ENCODE data around the gene TMEM256. TPM values are rescaled to one million over a fixed set of nuclear protein-coding genes. Genes with fewer than 3 reads are reported as not detected.
A peak's percentile ranks its signal among the peaks of the same experiment; 100 is the strongest.

The TMEM256 gene
- total RNA-seq, 1 donor from 2014 or later: 92.8 TPM

DNA sequence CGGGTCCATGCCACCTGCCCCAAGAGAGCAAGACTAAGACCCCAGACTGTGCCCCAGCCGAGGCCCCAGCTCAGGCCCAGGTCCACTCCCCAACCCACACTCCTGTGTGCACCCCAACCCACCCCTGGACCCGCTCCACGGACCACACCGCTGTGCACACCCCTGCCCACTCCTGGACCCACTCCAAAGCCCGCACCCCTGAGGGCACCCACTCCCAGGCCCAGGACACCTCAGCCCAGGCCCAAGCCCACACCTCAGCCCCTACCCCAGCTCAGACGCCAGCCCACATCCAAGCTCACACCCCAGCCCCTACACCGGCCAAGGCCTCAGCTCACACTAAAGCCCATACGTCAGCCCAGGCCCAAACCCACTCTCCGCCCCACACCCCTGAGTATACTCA is 25.8 kb upstream of the TMEM256 start:
- ATAC-seq: peak; percentile 5

DNA sequence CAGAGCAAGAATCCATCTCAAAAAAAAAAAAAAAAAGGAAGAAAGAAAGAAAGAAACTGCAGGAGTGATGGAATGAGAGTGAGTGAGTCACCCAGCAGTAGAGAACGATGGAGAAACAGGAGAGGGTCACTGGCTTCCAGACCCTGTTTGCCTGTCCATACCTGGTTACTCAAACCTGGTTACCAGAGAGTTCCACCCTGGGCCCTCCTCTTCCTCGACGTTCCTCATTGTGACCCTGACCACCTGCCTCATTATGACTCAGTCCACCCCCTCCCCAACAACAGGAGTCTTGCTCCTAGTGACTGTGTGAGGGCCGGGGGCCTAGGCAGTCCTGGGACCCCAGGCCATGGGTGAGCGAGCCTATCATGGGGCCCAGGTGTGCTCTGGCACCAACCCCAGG is 24.7 kb upstream of the TMEM256 start, which contains the start of gene SPEM3:
Gene SPEM3, plus strand, starts transcription at position 301 of the 400 bp plus-strand sequence. Its CDS starts 46 bp downstream, at position 347.
- ATAC-seq: no peak

DNA sequence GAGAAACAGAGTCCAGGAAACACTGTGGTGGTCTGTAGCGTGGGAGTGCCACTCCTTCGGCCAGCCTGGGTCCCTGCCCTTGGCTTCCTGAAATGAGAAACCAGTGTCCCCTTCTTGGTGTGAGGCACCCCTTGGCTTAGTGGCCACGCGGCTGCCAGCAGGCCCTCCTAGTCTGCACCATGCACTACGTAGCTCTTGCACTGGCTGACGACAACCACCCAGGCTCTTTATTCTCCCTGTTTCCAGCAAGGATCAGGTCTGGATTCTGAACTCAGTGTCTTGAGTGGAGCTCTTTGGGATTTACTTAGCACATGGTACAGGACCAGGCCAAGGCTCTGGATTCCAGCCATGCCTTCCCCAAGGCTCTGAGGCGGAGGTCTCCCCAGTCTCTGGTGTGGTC is 23.7 kb upstream of the TMEM256 start:
- ATAC-seq: no peak

DNA sequence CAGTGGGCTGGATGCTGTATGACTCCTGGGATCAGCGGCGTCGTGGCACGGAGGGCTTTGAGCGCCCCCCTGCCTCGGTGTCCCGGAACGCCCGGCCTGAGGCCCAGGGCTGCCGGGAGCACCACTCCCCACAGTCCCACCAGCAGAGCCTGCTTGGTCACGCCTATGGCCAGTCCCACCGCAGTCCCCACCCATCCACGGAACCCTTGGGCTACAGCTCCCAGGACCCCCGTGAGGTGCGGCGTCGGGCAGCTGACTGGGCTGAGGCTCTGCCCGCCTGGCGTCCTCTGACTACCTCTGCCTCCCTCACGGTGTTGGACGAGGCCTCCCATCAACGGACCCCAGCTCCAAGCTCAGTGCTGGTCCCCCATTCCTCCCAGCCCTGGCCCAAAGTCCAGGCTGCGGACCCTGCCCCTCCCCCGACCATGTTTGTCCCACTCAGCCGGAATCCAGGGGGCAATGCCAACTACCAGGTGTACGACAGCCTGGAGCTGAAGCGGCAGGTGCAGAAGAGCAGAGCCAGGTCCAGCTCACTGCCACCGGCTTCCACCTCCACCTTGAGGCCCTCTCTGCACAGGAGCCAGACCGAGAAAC is 23.1 kb upstream of the TMEM256 start:
- ATAC-seq: peak; percentile 11

DNA sequence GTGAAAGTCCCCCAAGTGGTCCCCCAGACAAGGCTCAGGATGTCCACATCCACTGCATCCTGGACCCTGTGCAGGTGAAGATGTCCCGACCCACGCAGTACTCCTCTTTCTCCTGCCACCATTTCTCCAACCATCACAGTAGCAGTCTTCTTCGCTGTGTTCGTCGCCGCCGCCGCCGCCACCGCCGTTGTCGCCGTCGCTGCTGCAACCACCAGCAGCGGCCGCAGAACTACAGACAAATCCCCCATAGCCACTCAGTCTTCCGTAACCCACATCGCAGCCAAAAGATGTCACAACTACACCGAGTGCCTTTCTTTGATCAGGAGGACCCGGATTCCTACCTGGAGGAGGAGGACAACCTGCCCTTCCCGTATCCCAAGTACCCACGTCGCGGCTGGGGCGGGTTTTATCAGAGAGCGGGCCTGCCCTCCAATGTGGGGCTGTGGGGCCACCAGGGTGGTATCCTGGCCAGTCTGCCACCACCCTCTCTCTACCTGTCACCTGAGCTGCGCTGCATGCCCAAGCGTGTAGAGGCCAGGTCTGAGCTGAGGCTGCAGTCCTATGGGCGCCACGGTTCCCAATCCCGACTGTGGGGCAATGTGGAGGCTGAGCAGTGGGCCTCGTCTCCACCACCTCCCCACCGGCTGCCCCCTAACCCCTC is 22.4 kb upstream of the TMEM256 start:
- ATAC-seq: no peak

DNA sequence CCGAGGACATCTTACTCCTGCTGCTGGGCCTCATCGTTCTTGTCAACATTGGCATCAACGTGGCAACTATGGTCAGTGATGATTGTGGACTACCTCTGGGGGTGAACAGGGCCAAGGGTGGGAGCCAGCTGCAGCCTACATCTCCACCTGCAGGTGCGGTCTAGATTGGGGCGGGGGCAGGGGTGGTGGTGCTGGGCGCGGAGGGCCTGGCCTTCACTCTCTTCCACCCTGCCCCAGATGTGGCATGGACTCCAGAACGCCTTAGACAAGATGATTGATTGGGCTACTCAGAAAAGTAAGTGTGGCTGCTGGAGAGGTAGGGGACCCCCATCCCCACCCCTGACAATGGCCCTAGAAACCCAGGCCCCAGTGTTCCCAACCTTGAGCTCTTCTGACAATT is 21.9 kb upstream of the TMEM256 start:
- no peak for ATAC-seq

DNA sequence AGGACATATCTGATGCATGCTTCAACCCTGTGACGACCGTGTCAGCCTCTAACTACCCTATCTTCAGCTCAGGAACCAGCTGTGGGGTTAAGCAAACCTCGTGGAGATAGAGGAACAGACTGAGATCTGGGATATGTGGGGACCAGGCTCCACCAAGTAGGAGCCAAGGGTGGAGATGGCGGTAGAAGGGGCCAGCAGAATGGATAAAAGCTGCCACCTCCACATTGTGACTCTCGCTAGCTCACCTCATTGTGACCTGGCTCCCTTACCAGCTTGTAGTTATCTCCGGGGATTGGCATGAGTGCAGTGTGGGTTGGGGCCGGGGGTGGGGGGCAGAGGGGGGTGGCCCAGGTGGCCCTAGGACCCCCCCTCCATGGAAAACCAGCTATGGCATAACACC is 21.4 kb upstream of the TMEM256 start, which contains the start of gene SPEM2:
Gene SPEM2, plus strand, starts transcription at position 301 of the 400 bp plus-strand sequence. Its CDS starts 73 bp downstream, at position 374.
- ATAC-seq: no peak

DNA sequence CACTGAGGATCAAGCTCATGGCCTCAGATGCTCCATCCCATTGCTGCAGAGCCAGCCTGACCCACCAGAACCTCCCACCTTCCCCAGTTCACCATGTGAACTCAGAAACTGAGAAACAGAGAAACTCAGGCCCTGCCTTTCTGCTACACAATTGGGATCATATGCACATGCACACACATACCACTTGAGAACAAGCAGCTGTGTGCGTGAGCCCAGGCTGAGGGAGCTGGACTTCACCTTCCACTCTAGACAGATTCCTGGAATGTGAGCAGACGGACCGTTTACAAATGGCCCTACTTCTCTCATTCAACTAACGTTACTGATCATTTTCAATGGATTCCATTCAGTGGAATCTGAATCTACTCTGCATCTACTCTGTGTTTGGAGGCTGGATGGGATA is 19.8 kb upstream of the TMEM256 start:
- no peak for ATAC-seq

DNA sequence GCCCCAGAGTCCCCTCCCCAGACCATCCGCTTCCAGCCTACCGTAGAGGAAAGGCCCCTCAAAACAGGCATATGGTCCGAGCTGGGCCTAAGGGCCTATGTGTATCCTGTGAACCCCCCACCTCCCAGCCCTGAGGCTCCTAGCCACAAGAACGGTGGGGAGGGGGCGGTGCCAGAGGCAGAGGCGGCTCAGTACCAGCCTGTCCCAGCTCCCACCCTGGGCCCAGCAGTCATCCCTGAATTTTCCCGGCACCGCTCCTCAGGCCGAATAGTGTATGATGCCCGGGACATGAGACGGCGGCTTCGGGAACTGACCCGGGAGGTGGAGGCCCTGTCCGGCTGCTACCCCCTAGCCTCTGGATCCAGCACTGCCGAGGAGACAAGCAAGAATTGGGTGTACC is 17.3 kb upstream of the TMEM256 start:
- no peak for ATAC-seq

DNA sequence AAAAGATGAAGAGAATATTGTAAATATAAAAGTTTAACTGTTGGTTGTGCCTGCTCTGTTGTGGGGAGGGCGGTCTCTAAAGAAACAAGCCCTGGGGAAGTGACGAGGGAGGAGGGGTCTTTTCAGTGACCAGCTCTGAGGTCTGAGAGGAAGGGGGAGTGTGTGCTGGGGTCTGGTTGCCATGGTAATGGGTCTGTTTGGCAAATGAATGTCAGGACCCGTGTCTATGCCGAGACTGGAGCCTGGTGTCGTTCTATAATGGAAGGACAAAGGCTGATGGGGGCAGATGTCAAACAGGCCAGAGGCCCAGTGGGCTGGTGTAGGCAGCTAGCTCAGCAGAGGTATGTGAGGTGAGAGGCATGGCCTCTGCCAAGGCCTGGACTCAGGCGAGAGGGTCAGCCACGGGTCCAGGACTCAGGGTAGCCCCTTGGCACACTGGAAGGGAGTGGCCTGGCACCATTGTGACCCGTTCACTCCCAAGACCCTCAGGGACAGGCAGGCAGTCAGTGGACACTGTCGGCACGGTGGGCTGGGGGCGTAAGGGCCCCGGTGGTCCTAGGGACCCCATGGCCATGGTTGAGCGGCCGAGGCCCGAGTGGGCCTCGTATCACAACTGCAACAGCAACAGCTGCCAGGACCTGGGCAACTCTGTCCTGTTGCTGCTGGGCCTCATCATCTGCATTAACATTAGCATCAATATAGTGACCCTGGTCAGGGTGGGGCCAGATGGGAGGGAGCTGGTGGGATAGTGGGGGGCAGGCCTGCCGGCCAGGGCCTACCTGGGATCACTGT is 16.1 kb upstream of the TMEM256 start, which contains the start of gene SPEM1:
Gene SPEM1, plus strand, starts transcription at position 506 of the 792 bp plus-strand sequence. Its CDS starts 61 bp downstream, at position 567.
- ATAC-seq: no peak

DNA sequence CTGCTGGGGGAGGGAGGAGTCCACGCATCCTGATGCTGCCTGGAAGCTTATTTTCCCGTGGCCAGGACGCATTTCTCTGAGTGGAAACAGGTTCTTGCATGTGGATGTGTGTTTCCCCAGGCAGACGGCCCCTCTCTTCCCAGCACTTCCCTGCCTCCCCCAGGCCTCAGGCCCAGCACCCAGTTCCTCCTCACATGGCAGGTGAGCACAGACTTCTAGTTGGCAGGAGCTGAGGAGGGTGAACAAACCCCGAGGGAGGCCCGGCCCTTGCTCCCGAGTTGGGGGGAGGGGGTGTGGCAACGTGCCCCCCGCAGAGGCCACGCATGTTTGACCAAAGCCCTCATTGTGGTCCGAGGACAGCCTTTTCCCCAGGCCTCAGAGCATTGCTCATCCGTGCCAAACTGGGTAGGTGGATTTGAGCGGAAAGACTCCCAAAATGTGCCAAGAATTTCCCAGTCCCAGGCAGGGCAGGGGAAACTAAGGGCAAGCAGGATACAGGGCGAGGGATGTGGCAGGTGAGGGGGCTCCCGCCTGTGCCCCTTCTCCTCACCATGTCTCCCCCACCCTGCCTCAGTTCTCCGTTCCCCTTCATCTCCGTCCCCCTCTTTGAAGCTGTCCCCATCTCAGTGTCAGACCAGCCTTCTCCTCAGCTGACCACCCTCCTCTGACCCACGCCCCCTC is 14.7 kb upstream of the TMEM256 start:
- ATAC-seq: no peak

DNA sequence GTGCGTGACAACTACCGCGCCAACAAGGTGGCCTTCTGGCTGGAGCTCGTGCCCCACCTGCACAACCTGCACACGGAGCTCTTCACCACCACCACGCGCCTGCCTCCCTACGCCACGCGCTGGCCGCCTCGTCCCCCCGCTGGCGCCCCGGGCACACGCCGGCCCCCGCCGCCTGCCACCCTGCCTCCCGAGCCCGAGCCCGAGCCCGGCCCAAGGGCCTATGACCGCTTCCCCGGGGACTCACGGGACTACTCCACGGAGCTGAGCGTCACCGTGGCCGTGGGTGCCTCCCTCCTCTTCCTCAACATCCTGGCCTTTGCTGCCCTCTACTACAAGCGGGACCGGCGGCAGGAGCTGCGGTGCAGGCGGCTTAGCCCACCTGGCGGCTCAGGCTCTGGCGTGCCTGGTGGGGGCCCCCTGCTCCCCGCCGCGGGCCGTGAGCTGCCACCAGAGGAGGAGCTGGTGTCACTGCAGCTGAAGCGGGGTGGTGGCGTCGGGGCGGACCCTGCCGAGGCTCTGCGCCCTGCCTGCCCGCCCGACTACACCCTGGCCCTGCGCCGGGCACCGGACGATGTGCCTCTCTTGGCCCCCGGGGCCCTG is 13.3 kb upstream of the TMEM256 start:
- ATAC-seq: no peak

DNA sequence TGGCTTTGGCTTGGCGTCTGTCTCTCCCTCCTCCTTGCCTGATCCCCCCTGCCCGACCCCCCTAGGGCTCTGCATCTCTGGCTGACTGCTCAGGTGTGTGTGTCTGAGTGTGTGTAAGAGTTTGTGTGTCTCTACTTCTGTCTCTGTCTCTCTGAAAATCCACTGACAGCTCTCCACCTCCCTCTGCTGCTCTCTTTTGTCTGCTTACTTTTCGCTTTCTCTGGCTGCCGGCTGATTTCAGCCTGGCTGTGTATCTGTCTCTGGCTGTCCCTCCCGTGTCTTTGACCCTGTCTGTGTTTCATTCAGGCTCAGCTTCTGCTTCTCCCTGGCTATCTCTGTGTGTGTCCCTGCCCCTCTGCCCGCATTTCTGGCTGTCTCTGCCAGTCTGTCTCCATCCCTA is 12.4 kb upstream of the TMEM256 start:
- ATAC-seq: no peak

DNA sequence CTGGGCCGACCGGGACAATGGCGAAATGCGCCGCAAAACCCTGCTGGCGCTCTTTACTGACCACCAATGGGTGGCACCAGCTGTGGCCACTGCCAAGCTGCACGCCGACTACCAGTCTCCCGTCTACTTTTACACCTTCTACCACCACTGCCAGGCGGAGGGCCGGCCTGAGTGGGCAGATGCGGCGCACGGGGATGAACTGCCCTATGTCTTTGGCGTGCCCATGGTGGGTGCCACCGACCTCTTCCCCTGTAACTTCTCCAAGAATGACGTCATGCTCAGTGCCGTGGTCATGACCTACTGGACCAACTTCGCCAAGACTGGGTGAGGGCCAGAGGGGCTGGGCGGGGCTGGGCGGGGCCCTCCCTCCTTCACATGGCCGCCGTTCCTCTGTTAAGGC is 11.9 kb upstream of the TMEM256 start:
- no peak for ATAC-seq

DNA sequence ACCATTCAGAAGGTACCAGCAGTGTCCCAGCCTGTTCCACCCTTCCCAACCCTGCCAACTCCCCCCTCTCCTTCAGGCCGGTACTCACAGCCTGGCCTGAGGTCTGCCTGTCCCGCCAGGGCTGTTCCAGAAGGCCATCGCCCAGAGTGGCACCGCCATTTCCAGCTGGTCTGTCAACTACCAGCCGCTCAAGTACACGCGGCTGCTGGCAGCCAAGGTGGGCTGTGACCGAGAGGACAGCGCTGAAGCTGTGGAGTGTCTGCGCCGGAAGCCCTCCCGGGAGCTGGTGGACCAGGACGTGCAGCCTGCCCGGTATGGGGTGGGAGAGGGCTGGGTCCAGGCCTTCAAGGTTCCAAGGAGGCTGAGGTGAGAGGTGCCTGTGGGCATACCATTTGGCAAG is 10.9 kb upstream of the TMEM256 start:
- no peak for ATAC-seq

DNA sequence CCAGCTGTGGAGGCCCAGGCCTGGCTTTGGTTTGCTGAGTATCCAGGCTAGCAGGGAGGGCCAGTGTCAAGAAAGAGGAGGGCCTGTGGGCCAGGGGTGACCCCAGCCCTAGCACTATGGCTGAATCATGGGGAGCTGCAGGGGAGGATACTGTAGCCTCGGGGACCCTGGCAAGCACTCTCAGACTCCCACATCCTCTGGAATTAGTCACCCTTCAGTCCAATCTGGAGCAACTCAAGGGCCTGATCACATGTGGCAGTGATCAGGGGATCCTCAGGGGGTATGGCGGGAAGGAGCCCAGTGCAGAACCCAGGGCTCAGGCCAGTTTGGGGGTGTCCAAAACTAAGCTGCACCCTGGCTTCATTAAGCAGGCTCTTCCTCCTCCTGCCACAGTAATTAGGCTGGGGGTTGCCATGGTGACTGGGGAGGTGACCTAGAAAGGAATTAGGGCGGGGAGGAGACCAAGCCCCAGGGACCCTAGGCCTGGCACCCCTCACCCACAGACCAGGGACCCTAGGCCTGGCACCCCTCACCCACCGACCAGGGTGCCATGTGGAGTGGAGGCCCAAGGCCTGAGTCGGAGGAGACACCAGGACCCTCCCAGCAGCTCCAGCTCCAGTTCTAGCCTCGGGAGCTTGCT is 9.6 kb upstream of the TMEM256 start:
- ATAC-seq: no peak

DNA sequence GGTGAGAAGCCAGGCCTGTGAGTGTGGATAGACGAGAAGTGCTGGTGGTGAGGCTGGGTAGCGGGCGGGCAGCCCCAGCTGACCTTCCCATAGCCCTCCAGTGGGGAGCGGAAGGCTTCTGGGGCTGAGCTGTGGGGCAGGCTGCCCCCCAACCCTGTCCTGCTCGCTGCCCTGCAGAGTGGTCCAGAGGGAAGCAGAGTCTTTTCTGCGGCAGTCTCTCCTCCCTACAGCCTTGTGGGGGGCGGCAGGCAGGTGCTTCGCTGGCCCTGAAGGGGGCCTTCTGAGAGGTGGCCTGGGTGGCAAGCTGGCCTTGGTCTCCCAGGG is 7.5 kb upstream of the TMEM256 start:
- ATAC-seq: no peak

DNA sequence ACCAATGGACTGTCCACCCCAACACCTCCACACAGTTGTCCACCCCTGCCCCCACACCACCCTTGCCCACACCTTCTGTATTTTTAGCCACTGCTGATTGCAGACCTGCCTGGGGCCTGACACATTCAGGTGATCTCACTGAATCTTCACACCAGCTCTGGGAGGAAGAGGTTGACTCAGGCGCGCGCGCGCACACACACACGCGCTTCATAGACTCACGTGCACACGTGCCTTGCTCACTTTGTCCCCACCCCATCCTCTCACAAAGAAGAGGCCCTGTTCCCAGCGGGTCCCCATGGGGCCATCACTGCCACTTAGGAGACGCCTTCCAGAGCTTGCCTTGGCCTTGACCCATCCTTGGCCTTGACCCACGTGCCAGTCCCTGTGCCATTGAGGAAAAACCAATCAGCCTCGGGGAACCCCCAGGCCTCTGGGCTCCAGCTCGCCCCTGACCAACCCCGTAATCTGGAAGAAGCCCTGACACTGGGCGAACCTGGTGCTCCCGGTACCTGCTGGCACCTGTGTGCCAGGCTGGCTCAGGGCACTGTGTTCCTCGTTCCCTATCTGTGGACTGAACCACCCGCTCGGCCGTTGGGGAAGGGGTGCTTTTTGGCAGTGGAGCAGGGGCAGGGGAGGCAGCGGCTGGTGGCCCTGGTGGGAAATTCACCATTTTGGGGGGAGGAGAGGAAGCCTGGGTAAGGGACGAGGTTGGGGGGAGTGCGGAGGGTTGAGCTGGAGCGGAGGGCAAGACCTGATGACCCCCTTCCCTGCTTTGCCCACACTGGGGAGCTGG is 6.9 kb upstream of the TMEM256 start:
- no peak for ATAC-seq

DNA sequence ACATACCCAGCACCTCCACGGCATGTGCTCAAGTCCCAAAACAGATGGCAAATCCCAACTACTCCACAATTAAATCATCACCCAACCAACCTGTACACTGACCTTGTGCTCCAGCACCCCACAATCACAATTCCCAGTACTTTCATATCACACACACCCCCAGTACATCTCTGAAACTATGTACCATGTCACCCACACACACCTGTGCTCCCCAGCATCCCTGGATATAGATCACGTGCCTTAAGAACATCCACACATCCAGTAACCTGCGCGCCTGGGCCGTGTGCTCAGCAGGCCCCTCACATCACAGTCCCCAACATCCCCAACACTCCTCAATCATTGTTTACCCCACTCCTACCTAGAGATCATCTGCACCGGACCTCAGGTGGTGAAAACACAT is 5.8 kb upstream of the TMEM256 start:
- ATAC-seq: no peak

DNA sequence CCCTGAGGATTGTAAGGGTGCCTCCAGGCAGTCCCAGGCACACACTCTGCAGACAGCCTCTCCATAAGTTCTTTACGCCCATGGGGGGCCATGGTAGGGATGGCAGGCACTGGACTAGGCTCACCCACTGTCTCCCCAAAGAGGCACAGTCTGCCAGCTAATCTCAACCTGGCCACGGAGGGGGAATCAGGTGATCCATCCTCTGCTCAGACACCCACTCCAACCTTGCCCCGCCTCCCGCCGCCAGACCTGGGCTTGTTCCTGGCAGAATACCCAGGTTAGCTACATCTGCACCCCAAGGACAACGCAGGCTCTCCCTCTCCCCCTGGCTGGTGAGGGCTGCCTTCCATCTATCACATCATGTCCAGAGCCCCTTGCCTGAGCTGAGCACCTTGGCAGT is 5.0 kb upstream of the TMEM256 start:
- no peak for ATAC-seq

DNA sequence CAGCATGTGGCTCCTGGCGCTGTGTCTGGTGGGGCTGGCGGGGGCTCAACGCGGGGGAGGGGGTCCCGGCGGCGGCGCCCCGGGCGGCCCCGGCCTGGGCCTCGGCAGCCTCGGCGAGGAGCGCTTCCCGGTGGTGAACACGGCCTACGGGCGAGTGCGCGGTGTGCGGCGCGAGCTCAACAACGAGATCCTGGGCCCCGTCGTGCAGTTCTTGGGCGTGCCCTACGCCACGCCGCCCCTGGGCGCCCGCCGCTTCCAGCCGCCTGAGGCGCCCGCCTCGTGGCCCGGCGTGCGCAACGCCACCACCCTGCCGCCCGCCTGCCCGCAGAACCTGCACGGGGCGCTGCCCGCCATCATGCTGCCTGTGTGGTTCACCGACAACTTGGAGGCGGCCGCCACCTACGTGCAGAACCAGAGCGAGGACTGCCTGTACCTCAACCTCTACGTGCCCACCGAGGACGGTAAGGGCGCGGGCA is 4.4 kb upstream of the TMEM256 start:
- ATAC-seq: no peak
